ENCODE data around the gene BEX3.

DNA sequence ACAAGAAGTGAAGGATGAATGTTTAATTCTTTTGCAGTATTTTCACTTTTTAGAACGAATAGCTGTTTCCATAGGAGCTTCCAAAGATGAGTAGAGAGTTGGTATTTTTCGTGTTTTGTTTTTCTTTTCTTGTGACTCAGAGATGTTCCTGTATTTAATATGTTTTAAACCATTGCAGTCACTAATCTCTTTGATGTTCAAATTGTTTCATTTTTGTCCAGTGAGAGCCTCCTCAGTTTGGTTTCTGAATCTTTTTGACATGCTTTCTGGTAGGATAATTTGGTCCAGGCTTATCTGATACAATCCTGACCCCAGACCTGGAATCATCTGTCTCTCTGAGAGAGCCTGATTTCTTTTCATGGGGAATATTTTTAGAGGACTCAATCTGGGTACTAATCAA, 41.6 kb downstream of the BEX3 start:
- TF ChIP-seq POLR2A (IDR thresholded peaks at IDR 0.05), result no peak
- TF ChIP-seq, protein P1, sequence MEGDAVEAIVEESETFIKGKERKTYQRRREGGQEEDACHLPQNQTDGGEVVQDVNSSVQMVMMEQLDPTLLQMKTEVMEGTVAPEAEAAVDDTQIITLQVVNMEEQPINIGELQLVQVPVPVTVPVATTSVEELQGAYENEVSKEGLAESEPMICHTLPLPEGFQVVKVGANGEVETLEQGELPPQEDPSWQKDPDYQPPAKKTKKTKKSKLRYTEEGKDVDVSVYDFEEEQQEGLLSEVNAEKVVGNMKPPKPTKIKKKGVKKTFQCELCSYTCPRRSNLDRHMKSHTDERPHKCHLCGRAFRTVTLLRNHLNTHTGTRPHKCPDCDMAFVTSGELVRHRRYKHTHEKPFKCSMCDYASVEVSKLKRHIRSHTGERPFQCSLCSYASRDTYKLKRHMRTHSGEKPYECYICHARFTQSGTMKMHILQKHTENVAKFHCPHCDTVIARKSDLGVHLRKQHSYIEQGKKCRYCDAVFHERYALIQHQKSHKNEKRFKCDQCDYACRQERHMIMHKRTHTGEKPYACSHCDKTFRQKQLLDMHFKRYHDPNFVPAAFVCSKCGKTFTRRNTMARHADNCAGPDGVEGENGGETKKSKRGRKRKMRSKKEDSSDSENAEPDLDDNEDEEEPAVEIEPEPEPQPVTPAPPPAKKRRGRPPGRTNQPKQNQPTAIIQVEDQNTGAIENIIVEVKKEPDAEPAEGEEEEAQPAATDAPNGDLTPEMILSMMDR (IDR thresholded peaks at IDR 0.05), result no peak
